SW480 (cell line): ENCODE results near the gene TACC3.
"Not testable (repeated sequence)": the region's sequence is repeated elsewhere in the genome, so short reads cannot be mapped to it uniquely, and the experiment has no call there.

Experiments
- DNase-seq: peaks from one replicate; pipeline ENCODE4 v3.0.0-alpha.2; 2016; ENCODE audit warnings: low spot score

The TACC3 gene

DNA sequence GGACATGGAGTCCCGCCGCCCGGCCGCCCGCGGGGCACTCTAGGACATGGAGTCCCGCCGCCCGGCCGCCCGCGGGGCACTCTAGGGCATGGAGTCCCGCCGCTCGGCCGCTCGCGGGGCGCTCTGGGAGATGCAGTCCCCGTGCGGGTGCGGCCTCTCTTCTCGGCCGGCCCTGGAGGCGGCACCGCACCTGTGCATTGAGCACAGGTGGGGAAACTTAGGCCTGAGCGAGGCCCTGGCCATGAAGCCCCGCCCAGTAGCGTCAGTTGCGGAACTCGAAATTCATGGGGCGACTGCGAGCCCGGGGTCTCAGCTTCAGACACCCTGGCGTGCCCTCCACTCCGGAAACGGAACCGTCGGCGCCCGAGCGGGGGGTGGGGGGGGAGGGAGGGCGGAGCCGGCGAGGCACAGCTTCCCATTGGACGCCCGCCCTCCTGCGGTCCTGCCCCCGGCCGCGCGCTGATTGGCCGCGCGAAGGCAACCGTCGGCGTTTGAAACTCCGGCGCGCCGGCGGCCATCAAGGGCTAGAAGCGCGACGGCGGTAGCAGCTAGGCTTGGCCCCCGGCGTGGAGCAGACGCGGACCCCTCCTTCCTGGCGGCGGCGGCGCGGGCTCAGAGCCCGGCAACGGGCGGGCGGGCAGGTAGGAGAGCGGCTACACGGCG, at the start of gene TACC3, which contains the start of gene TMEM129:
Gene TACC3 (plus strand): TSS at position 519 of the 663 bp plus-strand sequence. CDS start 1,901 bp downstream, outside the sequence.
Gene TMEM129 (minus strand): TSS at position 321 of the 663 bp plus-strand sequence. CDS start 486 bp downstream, outside the sequence.
- DNase-seq = peak; percentile 96

GRCh38 chr4:1673671-1674070, 47.6 kb upstream of the TACC3 start:
- DNase-seq = no peak

DNA sequence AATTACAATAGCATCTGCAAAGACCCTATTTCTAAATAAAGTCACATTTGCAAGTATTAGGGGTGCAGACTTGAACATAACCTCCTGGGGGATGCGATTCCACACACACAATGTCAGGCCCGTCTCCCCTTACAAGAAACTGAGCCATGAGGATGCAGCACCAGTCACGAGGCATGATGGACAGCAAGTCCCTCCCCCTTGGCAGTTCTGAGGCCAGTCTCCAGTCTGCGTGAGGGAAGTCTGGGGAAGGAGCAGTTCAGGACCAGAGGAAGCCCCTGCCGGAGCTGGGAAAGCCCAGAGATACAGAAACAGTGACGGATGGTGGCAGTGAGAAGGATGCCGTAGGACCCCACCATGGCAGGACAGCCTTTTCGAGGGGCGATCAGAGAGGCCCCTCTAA, 46.6 kb upstream of the TACC3 start:
- no peak for DNase-seq

DNA sequence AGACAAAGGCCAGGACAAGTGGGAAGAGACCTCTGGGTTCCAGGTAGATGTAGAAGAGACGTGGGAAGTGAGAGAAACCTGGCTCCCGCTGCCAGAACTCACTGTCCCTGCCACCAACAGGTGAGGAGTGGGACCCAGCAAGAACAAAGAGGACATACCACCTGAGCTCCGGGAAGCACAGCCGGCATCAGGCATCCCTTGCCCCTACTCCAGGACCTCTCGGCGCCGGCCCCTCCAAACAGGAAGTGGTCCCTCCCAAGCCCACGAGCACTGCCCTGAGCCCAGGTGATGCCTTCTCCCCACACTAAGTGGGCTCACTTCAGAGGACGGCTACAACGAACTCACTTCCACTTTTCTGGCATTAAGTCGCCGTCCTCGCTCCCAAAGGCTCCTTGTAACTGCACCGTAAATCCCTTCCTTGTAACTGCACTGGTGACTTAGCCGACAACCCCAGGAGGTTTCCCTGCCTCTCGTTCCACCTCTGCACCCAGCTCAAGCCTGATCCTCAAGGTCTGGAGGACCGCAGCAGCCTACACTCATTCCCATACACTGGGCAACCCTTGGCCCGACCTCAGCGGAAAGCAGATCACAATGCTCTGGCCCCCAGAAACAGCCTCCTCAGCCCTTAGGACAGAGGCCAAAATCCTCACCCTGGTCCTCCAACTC, 46.1 kb upstream of the TACC3 start:
- no peak for DNase-seq

DNA sequence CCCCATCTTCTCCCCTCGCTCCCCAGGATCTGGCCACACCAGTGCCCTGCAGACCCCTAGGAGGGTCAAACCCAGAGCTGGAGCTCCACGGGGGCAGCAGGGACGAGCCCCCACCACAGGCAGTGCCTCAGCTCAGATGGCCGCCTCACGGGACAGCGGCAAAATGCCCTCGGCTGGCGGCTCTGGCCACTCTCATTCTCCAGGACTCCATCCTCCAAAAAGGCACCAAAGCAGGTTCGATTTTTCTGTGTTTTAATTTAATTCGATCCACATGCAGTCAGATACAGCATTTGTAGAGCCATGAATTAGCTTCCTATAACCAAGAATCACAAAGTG, 45.6 kb upstream of the TACC3 start:
- DNase-seq = no peak

DNA sequence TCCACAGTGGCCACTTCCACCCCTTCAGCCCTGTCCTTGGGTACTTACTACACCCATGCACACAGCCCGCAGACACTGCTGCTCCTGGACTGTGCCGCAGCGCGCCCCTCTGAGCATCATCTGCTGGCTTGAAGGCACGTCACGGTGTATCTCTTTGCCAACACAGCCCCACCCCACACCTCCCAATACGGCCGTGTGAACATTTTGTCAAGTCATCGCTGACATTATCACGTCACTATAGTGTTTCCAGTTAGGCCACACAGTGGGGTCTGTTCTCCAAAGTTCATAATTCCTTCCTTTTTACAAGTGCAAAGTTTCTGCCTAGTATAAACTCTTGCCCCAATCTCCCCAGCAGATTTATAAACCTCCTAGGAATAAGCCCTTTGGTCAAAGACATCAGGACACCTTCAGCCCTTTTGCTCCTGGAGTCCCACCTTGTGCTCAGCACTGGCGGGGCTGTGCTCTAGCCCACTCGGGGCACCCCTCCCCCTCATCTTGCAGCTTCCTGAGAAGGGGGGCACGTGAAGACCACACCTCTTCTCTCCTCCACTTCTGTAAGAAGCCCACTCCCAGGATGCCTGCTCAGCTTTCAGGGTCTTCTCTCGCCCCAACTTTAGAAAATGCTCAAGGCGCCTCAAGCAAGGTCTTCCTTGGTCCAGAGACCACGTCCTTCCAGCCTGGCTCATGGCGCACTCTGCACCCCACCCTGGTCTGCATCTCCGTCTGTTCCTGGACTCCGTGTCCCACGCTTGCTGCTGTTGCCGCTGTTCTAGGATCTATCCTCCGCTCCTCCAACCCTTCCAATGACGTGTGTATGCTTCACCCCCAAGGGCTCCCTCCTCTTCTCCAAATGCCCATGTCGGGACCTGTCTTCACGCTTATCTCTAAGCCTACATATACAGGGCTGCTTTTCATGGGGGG, 44.5 kb upstream of the TACC3 start:
- no peak for DNase-seq

- no peak for DNase-seq
Measured at GRCh38 chr4:1678244-1678643, 43.1 kb upstream of the TACC3 start.

- DNase-seq = no peak
Measured at GRCh38 chr4:1682860-1683259, 38.5 kb upstream of the TACC3 start.

DNA sequence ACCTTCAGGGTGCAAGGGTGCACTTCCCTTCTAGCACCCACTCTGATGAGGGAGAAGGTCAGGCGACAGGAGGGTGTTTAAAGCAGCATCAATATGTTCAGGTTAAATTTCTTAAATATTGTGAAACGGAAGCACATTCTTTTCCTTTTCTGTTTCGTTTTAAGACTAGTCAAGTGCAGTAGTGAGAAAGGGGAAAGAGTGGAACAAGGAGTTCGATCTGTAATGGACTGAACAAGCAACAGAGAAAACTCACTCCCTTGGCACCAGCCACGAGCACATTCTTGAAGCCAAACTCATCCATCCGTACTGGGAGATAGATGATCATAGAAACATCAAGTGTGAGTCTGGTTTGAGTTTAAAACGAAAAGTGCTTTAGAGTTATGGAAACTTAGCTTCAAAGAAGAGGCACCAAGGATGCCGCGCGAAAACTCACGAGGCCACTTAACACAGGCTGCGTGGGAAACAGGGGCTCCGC, 38.0 kb upstream of the TACC3 start:
- peak; percentile 39 for DNase-seq

DNA sequence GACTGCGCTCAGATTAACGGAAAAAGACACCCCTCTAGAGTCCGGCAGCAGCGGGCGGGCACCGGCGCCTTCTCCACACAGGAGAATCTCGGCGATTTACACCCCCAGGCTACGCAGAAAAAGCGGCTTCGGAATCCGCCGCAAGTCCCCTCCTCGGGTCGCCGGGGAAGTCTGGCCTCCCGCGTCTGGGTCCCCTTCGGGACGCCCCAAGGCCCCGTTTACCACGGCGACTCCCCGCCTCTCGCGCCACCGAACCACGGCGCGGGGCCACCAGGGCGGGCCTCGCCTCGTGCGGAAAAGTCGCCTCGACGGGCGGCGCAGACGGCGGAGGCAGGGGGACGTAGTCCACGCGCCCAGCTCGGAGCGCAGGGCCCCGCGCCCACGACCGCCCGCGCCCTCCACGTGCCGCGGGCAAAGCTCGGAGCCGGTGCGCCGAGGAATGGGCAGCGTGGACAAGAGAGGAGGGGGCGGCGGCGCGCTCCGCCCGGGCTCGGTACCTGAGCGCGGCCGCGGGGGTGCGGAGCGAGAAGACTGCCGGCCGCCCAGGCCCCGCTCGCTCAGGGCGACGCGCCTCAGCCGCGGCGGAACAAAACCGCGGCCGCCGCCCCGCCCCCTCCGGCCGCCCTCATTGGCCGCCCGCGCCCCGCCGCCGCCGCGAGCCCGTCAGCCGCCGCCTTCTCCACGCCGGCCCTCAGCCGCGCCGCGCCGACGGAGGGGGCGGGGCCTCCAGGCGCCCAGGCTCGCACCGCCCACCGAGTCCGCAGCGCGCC, 37.4 kb upstream of the TACC3 start, which contains the start of gene FAM53A:
Gene FAM53A (minus strand): TSS at position 578 of the 770 bp plus-strand sequence. CDS start 15,572 bp downstream, outside the sequence.
- DNase-seq = peak; percentile 75

DNA sequence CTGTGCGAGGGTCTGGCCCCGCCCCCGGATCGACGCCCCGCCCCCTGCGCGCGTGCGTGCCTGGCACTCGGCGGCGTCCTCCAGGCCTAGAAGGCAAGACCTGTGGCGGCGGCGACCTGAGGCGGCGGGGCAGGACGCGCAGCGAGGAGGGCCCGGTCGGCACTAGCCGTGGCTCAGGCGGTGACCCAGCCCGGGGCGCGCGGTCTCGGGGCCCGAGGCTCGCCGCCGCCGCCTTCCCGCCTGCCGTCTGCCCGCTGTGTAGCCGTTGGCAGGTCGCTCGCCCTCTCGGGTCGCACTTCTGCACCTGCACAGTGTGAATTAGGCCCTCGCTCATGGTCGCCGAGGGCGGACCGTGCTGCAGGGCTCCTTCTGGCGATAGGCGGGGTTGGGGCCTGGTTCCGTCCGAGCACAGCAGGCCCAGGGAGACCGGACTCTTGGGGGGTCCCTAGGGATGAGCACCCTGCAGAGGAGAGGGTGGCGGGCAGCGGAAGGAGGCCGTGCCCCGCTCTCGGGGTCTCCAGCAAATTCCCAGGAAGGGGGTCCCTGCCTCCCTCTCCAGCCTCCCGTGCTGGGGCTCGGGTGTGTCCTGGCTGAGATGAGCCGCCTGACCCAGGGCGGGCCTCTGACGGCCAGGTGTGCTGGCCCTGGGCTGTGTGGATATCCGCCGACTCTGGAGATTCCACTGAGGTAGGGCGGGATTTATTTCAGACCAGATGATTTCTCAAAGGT, 36.7 kb upstream of the TACC3 start:
- no peak for DNase-seq

DNA sequence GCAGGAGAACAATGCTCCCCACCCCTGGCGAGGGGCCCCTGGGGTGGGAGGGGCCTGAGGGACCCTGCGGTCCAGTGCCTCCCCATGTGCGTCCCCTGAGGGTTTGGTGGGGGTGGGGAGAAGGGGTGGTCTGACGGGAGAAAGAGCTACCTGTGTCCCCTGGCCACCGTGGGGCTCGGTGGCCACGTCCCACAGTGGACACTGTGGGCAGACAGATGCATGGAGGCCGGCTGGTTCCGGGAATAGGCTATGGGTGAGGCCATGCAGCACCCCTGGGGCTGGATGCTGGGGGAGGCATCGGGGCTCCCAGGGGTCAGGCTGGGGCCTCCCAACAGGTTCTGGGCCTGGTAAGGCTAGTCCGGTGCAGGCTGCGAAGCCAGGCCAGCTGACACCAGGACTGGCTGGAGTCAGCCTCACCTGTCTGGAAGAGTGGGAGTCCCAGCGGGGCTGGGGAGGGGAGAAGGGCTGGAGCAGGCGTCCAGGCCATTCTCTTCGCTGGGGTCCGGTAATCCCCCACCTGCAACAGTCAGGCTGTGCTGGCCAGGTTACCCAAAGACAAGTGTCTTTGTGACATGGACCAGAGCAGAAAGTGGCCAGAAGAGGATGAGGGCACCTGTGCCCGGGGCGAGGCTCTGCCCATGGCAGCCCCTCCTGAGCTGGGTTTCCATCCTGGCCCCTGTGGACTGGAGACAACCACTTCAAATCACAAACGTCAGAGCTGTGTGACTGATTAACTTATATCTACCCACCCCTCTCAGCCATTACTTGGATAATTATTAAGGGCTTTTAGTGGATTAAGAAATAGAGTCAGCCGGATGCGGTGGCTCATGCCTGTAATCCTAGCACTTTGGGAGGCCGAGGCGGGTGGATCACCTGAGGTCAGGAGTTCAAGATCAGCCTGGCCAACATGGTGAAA, 35.8 kb upstream of the TACC3 start:
- DNase-seq = no peak

- DNase-seq = no peak
Measured at GRCh38 chr4:1686440-1687036, 34.8 kb upstream of the TACC3 start.

- no peak for DNase-seq
Measured at GRCh38 chr4:1690698-1691097, 30.6 kb upstream of the TACC3 start.

- no peak for DNase-seq
Measured at GRCh38 chr4:1691737-1692373, 29.5 kb upstream of the TACC3 start.

- DNase-seq = peak; percentile 74
Measured at GRCh38 chr4:1693131-1693896, 28.0 kb upstream of the TACC3 start.

- no peak for DNase-seq
Measured at GRCh38 chr4:1695913-1696312, 25.4 kb upstream of the TACC3 start.

- DNase-seq = not testable (repeated sequence)
Measured at GRCh38 chr4:1701671-1702070, 19.6 kb upstream of the TACC3 start.
